ENCODE data around the gene DUSP14. TPM values are rescaled to one million over a fixed set of nuclear protein-coding genes. Genes with fewer than 3 reads are reported as not detected.

DUSP14 gene
- total RNA-seq, 1 donor, result 5.0 TPM

GRCh38 chr17:37553401-37553966 lies 63.8 kb downstream of the DUSP14 start:
- Histone ChIP-seq H3K27me3 (ENCODE audit: insufficient read depth, low read length) (no peaks in the 10 kb centered on the region), H3K9me3 (ENCODE audit: low read depth, low read length) (no peaks in the 10 kb centered on the region), H3K4me3 (ENCODE audit: low read length) (no peak overlapping the region), H3K4me1 (ENCODE audit: insufficient read depth, low read length) (peaks cover 7% of the 10 kb centered on the region)

DNA sequence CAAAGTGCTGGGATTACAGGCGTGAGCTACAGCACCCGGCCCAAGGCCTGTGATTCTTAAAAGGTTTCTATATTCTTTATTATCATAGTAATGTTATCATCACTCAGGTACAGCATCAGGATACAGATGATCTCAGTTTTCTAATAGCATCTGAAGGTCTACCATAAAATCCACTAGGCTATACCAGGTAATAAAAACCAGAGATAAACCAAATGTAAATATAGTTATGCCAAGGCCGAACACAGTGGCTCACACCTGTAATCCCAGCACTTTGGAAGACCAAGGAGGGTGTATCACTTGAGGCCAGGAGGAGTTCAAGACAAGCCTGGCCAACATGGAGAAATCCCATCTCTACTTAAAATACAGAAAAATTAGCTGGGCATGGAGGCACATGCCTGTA lies 65.7 kb downstream of the DUSP14 start:
- Histone ChIP-seq H3K27me3 (ENCODE audit: insufficient read depth, low read length) (no peaks in the 10 kb centered on the region), H3K4me3 (ENCODE audit: low read length) (no peak overlapping the region), H3K4me1 (ENCODE audit: insufficient read depth, low read length) (peaks cover 7% of the 10 kb centered on the region), H3K9me3 (ENCODE audit: low read depth, low read length) (no peaks in the 10 kb centered on the region)

- Histone ChIP-seq H3K9me3 (ENCODE audit: low read depth, low read length) (no peaks in the 10 kb centered on the region), H3K4me3 (ENCODE audit: low read length) (no peak overlapping the region), H3K27me3 (ENCODE audit: insufficient read depth, low read length) (no peaks in the 10 kb centered on the region), H3K4me1 (ENCODE audit: insufficient read depth, low read length) (peaks cover 7% of the 10 kb centered on the region)
Measured at GRCh38 chr17:37557482-37557881, 67.8 kb downstream of the DUSP14 start.

DNA sequence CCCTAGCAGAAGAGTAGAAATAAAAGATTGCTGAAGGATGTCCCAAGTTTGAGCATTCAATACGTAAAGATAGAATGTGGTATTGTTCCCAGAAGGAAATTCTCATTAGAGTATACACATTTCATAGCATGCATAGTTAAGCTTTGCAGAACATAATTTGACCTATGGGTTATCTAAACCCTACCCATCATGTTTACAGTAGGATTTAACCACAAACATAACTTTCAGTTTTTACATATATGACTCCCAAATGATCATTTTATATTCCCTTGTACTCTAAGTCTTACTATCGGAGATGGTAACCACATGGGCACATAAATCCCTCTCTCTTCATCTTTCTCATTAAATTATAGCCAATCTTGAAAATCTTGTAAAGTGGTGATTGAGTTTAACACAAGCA lies 68.6 kb downstream of the DUSP14 start:
- H3K9me3 ChIP-seq (ENCODE audit: low read depth, low read length), result no peaks in the 10 kb centered on the region
- no peak overlapping the region for H3K4me3 ChIP-seq (ENCODE audit: low read length)
- peaks cover 3% of the 10 kb centered on the region for H3K4me1 ChIP-seq (ENCODE audit: insufficient read depth, low read length)
- H3K27me3 ChIP-seq (ENCODE audit: insufficient read depth, low read length), result no peaks in the 10 kb centered on the region

DNA sequence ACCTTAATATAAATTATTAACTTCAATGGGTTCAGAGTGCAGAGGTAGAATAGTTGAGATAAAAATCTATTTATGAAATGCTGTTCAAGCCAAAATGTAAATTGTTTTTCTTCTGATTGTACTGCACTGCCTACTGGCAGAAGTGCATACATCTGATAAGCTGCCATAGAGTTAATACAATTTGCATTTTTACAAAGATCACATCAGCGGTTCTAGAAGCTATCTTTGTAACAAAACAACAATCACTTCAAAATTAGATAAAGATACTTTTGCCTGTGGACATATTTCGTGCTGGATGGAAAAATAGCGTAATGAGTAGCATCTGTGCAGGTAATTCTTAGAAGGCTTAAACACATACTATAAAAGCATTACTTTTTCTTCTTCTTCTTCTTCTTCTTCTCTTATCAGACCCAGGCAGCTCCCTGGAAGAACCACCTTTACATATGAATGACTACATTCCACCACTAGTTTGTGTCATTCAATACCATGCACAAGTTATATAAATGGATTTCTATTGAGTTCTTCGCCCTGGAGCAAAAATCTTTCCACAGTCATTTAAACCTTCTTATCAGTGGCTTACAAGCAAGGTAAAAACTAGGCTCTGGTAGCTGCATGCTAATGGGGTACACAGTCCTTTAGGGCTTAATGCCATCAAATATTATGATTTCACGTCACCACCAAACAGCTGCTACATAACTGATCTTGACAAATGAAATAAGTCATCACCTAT lies 72.5 kb downstream of the DUSP14 start:
- H3K27me3 ChIP-seq (ENCODE audit: insufficient read depth, low read length), result no peaks in the 10 kb centered on the region
- no peak overlapping the region for H3K4me3 ChIP-seq (ENCODE audit: low read length)
- H3K9me3 ChIP-seq (ENCODE audit: low read depth, low read length), result no peaks in the 10 kb centered on the region
- H3K4me1 ChIP-seq (ENCODE audit: insufficient read depth, low read length), result no peaks in the 10 kb centered on the region

Other genes starting within 250 kb of the DUSP14 start
- not detected for gene C17orf78, start 113.9 kb upstream of the DUSP14 start, total RNA-seq
- 21.9 TPM for gene ACACA, start 83.1 kb upstream of the DUSP14 start, total RNA-seq
- 12.0 TPM for gene TADA2A, start 83.0 kb upstream of the DUSP14 start, total RNA-seq
- 46.7 TPM for gene SYNRG, start 119.5 kb downstream of the DUSP14 start, total RNA-seq
- gene DDX52, start 153.6 kb downstream of the DUSP14 start, total RNA-seq, result 30.0 TPM